GM19395 (cell line): ENCODE data around the gene RFX6.

Source experiments
- ATAC-seq: cut with Tn5 transposase; IDR thresholded peaks from one replicate; pipeline ENCODE4 v1.9.1; 2021; ENCODE audit warnings: mild to moderate bottlenecking, moderate library complexity; ENCODE audit not compliant: unreplicated experiment

RFX6 gene

GRCh38 chr6:116969211-116969863 lies 92.3 kb downstream of the RFX6 start:
- ATAC-seq, result peak; percentile 88

GRCh38 chr6:116971959-116972358 lies 94.9 kb downstream of the RFX6 start:
- ATAC-seq, result peak; percentile 74

DNA sequence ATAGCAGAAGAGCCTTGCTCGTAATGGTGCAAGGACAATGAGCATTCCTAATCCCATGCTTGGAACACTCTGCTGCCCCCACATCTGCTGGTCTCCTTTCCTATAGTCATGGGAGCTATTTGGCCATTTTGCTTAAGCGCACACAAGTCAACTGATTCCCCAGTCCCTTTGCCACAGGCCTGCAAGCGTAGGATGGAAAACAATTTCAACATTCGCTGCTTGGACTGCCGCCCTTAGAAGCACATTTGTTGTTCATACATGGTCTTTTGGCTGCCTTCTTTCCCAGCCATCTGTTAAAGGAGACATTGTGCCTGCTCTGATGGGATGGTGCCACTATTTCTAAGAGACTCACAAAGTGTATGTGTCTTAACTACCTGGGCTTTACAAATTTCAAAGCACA lies 96.9 kb downstream of the RFX6 start:
- ATAC-seq, result no peak

DNA sequence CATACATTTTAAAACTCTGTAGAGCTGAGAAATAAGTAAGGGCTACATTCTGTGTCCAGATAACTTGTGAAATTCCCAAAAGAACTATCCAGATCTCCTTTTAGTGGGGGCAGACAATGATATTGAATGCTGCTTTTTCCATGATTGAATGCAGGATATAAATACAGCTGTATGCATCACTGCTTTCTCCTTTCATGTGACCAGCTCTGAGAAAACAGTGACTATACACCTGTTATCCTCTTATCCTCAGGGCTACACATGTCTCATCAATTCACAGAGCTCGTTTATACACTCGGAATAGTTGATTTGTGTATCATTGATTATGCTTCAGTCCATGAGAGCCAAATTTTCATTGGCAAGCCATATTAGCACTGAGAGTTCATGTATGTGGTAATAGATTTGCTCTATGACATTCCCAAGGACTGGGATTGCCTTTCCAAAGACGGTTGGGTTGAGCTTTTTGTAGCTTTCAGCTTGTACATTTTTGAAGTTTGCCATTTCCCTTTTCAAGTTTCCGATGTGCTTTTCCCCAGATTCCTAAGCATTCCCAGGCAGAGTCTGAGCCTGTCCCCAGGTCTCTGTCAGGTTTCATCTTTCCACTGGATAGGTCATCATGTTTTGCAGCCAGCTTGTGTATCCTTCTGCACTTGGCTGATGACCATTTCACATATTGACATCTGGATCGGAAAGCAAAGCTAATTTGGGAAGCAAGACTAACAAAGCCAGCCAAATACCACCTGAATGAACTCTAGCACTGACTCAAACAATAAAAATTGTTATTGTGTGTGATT lies 97.7 kb downstream of the RFX6 start:
- no peak for ATAC-seq

DNA sequence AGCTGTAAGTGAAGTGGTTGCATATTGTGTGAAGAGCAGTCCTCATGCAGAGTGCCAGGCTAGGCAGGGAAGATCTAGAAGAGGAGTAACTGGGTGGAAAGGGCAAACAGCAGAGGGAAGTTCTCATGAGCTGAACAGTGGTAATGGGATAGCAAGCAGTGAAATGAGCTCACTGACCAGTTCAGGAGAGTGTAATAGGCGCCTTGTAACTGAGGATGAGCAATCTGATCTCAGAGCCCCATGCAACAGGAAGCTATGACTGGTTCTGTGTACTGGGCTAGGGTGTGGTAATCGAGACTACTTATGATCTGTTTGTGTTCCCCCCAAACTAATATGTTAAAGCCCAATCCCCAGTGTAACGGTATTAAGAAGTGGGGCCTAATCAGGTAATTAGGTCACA lies 98.6 kb downstream of the RFX6 start:
- no peak for ATAC-seq

- ATAC-seq, result no peak
Observed at GRCh38 chr6:116979560-116979959, 102.5 kb downstream of the RFX6 start.
